Lung microvascular endothelial cell (primary cell): ENCODE measurements around the gene MAMLD1. TPM values are rescaled to one million over a fixed set of nuclear protein-coding genes. Genes with fewer than 3 reads are reported as not detected.

ENCODE experiments used
- DNase-seq, 2 donors: peaks; one replicate each; pipeline versions ENCODE4 v3.0.0 to v3.0.0-alpha.2; 2010; ENCODE audit warnings: low read depth in 2 of 2
- total RNA-seq: library from RNA; depleted of rRNA; stranded (reverse); fragments of >200 nt; gene quantifications from 2 replicates; pipeline ENCODE4 v1.2.1, GENCODE V29; 2014

MAMLD1 gene
- total RNA-seq, 1 donor from 2014 or later: 0.79 TPM

GRCh38 chrX:150406596-150406995 is 43.5 kb downstream of the MAMLD1 start:
- no peak for DNase-seq

GRCh38 chrX:150408007-150408406 is 44.9 kb downstream of the MAMLD1 start:
- no peak for DNase-seq

GRCh38 chrX:150408561-150408960 is 45.4 kb downstream of the MAMLD1 start:
- no peak for DNase-seq

GRCh38 chrX:150409486-150409885 is 46.4 kb downstream of the MAMLD1 start:
- no peak for DNase-seq

- no peak for DNase-seq
These were observed 46.8 kb downstream of the MAMLD1 start for GRCh38 chrX:150409964-150410363.

- no peak for DNase-seq
These were observed 47.4 kb downstream of the MAMLD1 start for GRCh38 chrX:150410513-150410912.

GRCh38 chrX:150411656-150412055 is 48.5 kb downstream of the MAMLD1 start:
- DNase-seq: no peak

- DNase-seq: no peak
These were observed 51.1 kb downstream of the MAMLD1 start for GRCh38 chrX:150414228-150414627.

GRCh38 chrX:150416469-150416868 is 53.4 kb downstream of the MAMLD1 start:
- DNase-seq: peak in 1 of 2 donors; percentile 12

- DNase-seq: peak in 1 of 2 donors; percentile 5
These were observed 58.7 kb downstream of the MAMLD1 start for GRCh38 chrX:150421816-150422215.

- DNase-seq: peak in 1 of 2 donors; percentile 48
These were observed 66.5 kb downstream of the MAMLD1 start for GRCh38 chrX:150429594-150429993.

GRCh38 chrX:150436195-150436594 is 73.1 kb downstream of the MAMLD1 start:
- no peak for DNase-seq

GRCh38 chrX:150438165-150438564 is 75.0 kb downstream of the MAMLD1 start:
- no peak for DNase-seq

GRCh38 chrX:150446151-150446550 is 83.0 kb downstream of the MAMLD1 start:
- DNase-seq: peak; percentile 41 to 76

- peak; percentile 3 to 67 for DNase-seq
These were observed 83.9 kb downstream of the MAMLD1 start for GRCh38 chrX:150446995-150447394.

GRCh38 chrX:150449313-150449712 is 86.2 kb downstream of the MAMLD1 start:
- no peak for DNase-seq

- no peak for DNase-seq
These were observed 87.5 kb downstream of the MAMLD1 start for GRCh38 chrX:150450519-150451177.

GRCh38 chrX:150451953-150452352 is 88.8 kb downstream of the MAMLD1 start:
- no peak for DNase-seq

- no peak for DNase-seq
These were observed 91.0 kb downstream of the MAMLD1 start for GRCh38 chrX:150454083-150454482.

- no peak for DNase-seq
These were observed 91.5 kb downstream of the MAMLD1 start for GRCh38 chrX:150454508-150455214.

- no peak for DNase-seq
These were observed 92.1 kb downstream of the MAMLD1 start for GRCh38 chrX:150455215-150455608.

- DNase-seq: no peak
These were observed 93.3 kb downstream of the MAMLD1 start for GRCh38 chrX:150456466-150456865.

- DNase-seq: no peak
These were observed 93.8 kb downstream of the MAMLD1 start for GRCh38 chrX:150456941-150457340.
